Activated T-helper 1 cell treated with Interleukin-2 at 50 U/mL for 16 hours (primary cell): ENCODE results near the gene PTPN2.

Source experiments
- DNase-seq: peaks from one replicate; pipeline ENCODE4 v3.0.0-alpha.2; 2020; ENCODE audit warnings: low read depth

PTPN2 gene

DNA sequence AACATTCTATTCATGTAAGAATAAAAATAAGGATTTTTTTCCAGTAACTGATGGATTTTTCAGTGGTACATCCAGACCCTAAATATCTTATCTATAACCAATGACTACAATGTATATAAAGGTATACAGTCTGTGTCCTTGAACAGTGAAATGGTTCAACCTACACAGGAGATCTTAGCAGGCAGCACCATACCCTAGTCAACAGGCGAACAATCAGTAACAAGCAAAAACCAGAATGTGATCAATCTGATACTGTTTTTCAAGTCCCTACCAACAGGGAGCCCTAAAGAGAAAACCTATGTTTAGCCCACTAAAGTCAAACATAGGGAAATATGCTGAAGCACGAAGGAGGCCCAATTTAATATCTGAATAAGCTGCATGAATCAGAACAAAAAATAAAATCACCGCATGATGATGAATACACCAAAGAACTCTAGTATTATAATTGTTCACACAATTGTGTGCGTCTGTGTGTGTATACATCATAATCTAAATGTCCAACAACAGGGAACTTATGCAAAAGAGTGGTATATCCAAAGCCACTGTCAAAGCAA is 26.0 kb downstream of the PTPN2 start:
- no peak for DNase-seq

DNA sequence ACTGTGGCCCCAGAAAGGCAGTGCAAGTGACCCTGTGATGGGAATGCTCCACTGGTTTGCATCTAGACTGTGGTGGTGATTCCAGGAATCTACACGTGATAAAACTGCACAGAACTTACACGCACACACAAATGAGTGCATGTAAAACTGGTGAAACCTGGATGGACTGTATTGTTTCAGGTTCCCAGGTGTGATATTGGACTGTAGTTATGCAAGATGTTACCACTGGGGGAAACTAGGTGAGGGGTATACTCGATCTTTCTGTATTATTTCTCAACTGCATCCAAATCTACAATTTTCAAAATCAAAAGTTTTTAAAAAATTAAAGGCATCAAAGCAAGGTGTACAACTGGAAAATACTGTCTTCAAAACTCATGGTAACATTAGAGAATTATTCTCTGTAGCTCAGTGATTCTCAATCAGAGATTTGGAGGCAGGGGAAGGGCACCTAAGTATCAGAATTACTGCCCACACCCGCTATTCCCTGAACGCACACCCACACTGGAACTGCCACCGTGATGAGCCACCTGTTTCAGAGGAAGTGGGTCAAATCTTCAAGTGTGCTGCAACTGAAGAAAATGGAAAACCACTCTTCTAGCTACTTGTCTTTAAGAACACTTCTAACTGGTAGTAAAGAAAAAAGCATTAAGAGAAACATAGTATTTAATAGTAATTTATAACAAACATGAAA is 26.7 kb downstream of the PTPN2 start:
- DNase-seq, result no peak

DNA sequence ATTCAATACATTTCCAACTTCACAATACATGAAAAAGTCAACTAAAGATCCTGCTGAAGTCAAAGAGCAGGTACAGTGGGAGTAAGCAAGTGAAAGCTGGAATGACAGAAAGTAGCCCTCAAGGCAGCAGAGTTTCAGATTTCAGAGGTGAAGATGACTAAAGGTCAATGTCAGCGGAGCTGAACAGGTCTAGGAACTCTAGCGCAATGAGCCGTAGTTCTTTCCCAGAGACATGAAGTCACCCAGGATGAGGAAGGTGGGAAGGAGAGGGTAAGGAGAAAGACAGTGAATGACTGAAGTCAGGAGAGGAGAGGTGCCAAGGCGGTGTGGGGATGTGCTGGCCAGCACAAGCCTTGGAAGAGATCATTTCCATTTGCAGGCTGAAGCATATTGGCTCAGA is 28.1 kb downstream of the PTPN2 start:
- DNase-seq, result no peak

DNA sequence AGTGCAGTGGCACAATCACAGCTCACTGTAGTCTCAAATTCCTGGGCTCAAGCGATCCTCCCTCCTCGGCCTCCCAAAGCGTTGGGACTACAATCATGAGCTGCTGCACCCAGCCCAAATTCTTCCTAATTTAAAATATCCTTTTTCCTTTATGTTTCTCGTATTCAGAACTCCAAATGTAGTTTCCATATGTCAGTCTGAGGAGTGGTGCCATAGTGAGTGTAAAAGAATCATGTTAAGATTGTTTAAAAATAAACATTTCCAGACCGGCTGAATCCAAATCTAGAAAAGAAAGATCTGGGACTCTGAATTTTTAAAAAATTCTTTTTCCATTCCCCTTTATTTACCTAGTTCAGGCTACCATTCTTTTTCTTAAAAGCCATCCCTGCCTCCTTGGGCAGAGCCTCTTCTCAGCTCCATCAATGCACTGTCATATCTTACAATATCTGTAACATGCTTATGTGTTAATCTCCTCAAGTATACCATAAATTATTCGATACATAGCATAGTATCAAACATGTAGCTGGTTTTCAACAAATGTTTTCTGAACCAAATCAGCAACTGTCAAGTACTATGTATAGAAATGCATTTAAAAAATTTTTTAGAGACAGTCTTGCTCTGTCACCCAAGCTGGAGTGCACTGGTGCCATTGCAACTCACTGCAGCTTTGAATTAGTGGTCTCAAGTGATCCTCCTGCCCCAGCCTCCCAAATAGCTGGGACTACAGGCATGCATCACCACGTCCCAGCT is 31.3 kb downstream of the PTPN2 start:
- DNase-seq, result no peak

DNA sequence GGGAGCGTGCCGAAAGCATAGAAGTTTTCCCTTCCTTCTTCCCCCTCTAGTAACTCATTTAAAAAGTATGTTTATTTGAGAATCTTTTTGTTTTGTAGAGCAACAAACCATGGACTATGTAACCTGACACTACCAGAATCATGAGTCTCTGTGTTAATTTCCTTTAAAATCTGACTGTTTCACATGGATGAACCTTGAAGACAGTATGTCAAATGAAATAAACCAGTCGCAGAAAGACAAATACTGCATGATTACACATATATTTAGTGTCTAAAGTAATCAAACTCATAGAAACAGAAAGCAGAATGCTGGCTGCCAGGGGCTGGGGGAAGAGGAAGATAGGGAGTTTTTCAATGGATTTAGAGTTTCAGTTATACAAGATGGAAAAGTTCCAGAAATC is 32.3 kb downstream of the PTPN2 start:
- DNase-seq, result no peak

DNA sequence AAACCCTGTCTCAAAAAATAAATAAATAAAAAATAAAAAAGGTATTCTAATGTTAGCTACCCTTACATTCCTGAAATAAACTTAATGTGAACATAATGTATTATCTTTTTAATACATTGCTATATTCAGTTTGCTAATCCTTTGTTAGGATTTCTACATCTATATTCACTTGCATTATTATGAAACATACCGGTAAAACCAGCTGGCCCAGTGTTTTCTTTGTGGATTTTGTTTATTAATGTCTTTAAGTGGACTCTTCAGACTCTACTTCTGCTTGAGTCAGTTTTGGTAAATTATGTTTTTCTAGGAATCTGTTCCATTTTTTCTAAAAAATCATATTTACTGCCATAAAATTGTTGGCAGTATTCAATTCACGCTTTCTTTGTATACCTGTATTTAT is 34.5 kb downstream of the PTPN2 start:
- no peak for DNase-seq

DNA sequence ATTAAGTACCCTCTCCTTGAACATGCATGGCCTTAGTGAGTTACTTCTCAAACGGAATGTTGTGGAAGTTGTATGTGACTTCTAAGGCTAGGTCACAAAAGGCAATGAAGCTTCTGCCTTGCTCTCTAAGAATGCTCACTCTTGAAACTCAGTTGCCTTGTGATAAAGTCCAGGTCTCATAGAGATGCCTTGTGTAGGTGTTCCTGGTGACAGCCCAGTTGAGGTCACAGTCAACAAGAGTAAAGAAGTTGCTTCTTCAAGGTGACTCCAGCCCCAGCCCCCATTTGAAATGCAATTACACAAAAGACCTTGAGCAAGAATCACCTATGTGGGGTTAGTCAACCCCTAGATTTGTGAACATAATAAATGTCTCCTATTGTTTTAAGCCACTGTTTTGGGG is 35.6 kb downstream of the PTPN2 start:
- no peak for DNase-seq

DNA sequence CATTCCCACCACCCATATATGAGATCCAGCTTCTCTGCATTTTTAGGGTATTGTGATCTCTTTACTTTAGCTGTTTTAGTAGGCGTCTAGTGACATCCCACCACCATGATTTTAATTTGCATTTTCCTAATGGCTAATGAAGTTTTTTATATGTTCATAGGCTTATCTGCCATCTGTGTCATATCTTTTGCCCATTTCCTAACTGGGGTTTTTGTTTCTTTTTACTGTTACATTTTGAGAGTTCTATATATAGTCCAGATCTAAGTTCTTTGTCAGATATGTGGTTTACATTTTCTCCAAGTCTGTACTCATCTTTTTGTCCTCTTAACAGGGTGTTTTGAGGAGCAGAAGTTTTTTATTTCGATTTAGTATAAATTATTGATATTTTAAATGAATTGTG is 39.6 kb downstream of the PTPN2 start:
- DNase-seq, result no peak

DNA sequence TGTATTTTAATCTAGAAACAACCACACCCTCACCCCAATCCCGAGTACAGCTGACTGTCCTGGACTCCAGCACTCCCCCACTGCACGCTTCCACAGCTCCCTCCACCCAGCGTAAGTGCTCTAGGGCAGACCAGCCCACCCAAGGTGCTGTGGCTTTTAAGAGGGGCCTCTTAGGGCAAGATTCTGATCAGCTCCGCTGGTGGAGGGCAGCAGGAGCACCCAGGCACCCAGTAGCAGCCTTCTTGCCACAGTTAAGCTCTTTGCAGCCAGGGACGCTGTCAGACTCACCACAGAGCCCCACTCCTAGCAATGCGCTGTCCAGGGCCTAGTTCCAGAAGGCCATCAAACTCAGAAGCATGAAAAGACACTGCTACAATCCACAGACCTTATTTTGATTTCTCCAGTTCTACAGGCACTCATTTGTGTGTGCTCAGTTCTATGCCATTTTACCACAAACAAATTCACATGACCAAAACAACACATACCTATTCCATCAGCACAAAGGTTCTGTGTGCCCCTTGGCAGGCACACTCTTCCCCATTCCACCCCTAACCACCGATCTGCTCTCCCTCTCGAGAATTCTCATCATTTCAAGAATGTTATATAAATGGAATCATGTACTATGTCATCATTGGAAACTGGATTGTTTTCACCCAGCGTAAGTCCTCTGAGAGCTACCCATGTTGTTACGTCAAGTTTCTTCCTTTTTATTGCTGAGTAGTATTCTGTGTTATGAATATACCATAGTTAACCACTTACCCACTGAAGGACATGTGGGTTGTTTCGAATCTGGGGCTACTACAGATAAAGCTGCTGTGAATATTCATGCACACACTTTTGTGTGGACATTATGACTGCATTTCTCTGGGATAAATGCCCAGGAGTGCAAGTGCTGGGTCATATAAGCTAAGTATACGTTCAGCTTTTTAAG is 40.4 kb downstream of the PTPN2 start:
- no peak for DNase-seq

DNA sequence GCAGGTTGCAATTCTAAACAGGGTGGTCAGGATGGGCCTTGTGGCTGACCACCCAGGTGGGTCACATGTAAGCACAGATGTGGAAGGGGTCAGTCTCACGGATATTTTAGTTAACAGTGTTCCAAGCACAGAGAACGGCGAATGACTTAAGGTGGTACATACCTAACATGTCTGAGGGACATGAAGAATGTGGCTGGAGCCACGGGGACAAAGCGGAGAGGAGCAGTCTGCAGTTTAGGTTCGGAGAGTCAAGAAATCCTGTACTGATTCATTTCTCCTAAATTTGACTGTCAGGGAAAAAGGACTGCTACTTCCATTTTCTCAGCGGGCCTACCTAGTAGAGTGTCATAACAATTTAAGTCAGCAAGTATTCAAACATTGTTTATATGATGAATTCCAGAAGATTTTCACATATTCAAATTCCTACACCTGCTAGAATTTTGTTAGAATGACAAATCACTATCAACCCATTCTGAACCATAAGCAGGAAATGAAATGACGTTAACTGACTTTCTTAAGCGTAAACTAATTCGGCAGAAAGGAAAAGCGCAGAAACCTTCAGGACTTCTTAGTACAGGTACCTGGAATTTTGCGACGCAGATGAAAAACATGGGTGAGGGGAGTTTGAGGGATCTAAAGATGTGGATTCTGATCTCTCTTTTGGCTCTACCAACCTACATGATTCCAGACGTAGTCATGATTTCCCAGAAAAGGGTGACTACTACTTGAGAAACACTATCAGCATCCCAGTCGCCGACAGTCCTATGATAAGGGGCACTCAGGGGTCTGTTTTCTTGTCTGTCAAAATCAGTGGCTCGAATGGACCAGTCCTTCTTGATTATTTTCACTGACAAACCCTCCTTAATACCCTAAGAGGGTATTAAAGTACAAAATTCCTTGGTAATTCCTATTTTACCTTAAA is 41.3 kb downstream of the PTPN2 start:
- DNase-seq, result no peak

DNA sequence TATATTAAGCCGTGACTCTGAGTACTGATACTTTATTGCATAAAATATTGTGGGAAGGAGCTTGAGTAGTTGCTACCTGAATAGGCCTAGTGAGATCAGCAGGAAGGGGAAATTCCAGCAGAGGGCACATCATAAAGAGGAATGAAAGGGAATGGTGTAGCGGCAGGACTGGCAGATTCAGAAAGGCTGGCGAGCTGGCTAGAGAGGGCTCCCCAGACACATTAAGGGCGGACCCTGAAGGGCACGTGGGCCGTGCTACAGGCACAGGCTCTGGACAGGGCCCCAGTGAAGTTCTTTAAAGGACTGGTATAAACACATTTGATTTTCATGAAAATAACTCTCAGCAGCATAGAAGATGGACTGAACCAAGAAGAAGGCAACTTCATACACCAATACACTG is 43.0 kb downstream of the PTPN2 start:
- no peak for DNase-seq

DNA sequence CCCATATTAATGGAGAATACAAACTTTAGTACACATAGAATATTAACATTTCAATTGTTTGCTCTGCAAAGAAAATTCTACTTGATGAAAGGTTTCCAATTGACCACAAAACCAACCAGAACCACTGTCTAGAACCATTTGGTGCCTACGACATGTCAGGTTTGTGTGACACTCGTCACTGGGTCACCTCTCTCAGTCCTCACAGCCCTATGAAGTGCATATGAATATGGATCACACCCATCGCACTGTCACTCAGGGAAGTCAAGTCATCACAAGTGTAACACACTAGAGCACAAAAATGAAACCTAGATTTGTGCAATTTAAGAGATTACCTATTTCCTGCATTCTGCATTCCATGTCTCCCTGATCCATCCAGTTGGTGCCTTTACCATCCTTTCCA is 43.7 kb downstream of the PTPN2 start:
- DNase-seq, result no peak

DNA sequence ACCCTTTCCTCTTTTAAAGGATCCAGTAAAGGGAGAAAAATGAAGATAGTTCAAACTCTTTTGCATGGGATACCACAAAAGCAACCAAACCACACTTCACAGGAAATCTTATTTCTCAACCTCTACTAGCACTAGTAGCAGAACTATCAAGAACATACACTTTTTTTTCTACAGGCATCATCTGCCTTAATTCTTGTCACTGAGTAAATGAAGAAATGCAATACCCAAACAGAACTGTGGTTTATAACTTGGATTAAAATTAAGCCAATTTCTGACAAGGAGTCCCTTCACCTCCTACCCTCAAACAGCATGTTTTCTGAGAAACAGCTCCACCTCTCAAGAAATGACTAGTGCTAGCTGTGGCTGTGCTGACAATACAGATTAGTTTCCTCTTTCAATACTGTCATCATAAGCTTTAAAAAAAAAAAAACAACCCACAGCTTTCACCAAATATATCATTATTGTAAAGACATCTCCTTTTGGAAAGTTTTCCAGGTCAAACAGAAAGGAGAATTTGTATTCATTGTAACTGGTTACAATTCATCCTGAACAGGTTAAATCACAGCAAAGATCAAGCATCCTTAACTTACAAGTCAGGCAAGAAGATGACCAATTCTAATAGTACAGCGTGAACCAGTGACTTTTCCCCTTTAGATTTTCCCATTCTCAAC is 44.4 kb downstream of the PTPN2 start:
- DNase-seq, result no peak

DNA sequence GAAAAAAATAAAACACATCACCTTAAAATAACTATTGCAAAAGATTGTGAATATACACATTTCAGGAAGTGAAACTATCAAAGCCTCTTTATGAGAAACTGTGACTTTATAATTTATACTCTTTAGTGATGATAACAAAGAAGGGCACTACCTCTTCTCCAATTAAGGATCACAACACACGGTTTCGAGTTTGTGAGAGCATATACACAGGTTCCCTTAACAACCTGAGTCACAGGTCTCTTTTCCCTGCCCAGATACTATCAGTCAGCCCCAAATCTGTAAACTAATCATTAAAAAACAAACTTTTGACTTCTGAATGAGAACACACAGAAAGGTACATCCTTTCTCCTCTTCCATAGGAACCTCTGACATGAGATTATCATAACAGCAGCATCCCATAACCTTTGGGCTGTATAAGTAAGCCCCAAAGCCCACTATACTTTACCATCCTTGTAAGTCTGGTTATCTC is 44.9 kb downstream of the PTPN2 start:
- no peak for DNase-seq

DNA sequence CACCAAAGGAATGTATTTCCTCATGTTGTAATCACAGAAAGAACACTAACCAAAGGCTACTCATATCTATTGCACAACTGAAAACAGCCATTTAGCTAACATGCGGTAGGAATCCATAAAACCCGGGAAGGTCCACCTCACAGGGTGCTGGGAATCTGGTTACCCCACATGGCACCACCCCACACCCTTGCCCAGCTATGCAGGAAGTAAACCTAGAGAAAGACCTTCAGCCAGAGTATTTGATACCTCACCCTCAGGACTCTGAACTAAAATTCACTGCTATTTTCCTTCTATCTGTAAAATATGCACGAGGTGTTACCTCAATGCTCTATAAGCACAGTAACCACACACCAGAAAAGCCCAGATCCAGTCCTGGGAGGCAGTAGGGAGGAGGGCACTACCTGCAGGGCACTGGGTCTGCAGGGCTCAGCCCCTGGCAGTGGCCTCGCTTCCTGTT is 45.8 kb downstream of the PTPN2 start:
- no peak for DNase-seq

DNA sequence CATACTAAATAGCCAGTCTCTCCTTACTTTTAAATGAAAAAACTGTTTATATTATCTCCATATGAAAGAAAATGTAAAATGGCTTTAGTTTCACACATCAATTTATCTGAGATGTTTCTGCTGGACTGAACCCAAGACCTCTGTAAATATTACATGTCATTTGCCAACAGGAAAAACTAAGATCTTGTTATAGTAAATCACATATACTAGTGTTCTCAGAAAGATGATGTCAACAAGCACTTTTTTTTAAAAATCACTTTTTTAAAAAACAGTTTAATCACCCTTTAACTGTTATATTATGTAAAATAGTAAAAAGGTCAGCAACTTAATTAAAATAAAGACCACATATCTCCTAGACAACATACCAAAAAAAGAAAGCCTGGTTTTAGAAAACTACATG is 46.3 kb downstream of the PTPN2 start:
- no peak for DNase-seq

DNA sequence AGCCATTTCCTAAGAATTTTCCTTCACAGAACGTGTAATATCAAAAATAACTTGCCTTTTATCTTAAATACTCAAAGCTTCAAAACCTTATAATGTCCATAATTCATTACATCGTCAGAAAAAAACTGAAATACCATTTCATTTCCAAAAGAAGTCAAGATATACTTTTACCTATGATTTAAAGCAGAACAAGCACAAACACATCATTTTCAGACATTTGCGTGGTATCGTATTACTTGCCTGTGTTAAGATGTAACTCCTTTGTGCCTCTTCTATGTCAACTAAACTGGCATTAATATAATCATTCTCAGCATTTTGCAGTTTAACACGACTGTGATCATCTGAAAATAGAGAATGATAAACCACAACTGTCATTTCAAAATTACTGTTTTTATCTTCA is 47.5 kb downstream of the PTPN2 start:
- no peak for DNase-seq

DNA sequence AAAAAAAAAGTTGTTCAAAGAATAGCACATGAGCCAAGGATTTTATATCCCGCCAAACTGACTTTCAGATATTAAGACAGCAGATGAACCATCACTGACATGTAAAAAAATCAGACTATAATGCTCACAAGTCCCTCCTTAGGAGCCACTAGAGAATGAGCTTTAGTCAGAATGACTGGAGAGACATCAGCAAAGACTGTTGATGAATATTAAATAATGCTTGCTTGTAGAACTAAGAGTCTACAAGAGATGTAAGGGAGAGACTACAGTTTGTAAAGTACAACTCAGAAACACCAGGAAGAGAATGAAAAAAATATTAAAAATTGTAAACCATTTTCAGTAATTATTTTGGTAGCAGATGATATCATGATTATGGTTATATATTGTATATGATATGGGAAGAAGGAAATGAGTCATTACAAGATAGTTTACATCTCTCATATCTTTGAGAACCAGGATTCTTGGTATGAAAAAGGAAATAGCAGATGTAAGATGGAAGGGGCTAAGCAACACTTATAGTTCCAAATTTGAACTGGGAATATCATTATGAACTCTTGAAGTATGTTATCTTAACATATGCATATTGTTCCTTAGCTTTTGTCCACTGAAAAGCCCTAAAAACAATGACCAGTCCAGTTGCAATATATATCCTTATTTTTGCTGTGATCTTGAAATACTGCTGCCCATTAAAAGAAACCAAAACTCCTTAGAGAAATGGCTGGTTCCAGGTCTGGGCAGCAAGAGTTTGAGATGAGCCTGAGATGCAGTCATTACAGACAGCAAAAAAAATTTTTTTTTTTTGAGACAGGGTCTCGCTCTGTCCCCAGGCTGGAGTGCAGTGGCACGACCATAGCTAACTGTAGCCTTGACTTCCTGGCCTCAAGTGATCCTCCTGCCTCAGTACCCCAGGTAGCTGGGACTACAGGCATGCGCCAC is 55.7 kb downstream of the PTPN2 start:
- DNase-seq, result no peak

DNA sequence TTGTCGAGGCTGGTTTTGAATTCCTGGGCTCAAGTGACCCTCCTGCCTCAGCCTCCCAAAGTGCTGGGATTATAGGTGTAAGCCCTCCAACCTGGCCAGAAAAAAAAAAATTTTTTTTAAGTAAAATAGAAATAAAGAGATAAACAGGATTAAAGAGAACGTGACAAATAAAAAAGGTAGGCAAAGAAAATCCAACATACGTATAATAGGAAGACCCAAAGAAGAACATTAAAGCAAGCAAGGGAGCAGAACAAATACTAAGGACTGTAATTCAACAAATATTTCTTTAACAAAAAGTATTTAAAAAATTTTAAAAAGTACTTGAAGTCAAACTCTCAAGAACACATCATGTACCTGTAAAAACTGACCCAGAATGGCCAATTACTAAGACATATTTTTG is 56.4 kb downstream of the PTPN2 start:
- DNase-seq, result no peak

DNA sequence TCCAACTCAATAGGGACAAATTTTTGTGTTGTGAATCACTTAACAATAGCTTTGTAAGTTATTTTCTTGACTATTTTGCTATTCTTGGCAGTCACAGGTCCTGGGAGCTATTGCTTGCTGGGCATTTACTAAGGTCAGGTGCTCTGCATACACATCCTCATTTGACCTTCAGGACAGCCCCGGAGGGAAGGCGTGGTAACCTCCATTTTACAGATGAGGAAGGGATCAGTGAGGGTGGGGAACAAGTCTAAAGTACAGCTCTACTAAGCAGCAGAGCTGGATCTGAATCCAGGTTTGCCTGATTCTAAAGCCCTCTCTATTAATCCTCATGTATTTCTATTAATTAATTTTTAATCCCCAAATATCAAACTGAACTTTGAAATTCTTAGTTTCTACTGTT is 58.8 kb downstream of the PTPN2 start:
- DNase-seq, result no peak
